Loucy (cell line): Measurements from ENCODE around the gene CYTH4.

Experiments used
- H2AFZ ChIP-seq: fragments of 200-600 bp; sonication (generic); 2 replicates; pipeline ENCODE4 v1.6.0; 2016; ENCODE audit warnings: antibody characterized with exemption, mild to moderate bottlenecking, low read length, moderate library complexity
- H3F3A ChIP-seq: fragments of 200-600 bp; 2 replicates; pipeline ENCODE4 v1.6.0; 2016; ENCODE audit warnings: antibody characterized with exemption, low read depth, mild to moderate bottlenecking
- H3K27me3 ChIP-seq: fragments of 200-600 bp; sonication (generic); 2 replicates; pipeline ENCODE4 v1.6.1; 2014; ENCODE audit warnings: low read length, mild to moderate bottlenecking; ENCODE audit not compliant: insufficient read depth, poor library complexity, severe bottlenecking
- H3K36me3 ChIP-seq: fragments of 200-600 bp; sonication (generic); 2 replicates; pipeline ENCODE4 v1.6.1; 2016; ENCODE audit warnings: low read length; ENCODE audit not compliant: insufficient read depth
- H3K4me1 ChIP-seq: fragments of 200-600 bp; sonication (generic); 2 replicates; pipeline ENCODE4 v1.5.1; 2014; ENCODE audit warnings: low read length, mild to moderate bottlenecking; ENCODE audit not compliant: insufficient read depth, poor library complexity, severe bottlenecking
- H3K4me2 ChIP-seq: fragments of 200-600 bp; sonication (generic); 2 replicates; pipeline ENCODE4 v1.6.0; 2014; ENCODE audit warnings: antibody characterized with exemption, low read length, low read depth, mild to moderate bottlenecking; ENCODE audit not compliant: poor library complexity, severe bottlenecking
- H3K4me3 ChIP-seq: fragments of 200-600 bp; sonication (generic); 2 replicates; pipeline ENCODE4 v1.5.1; 2014; ENCODE audit warnings: low read length, mild to moderate bottlenecking, mixed read lengths; ENCODE audit not compliant: poor library complexity, severe bottlenecking
- H3K79me2 ChIP-seq: fragments of 200-600 bp; sonication (generic); 2 replicates; pipeline ENCODE4 v1.6.1; 2014; ENCODE audit warnings: low read length; ENCODE audit not compliant: insufficient read depth
- H3K9ac ChIP-seq: fragments of 200-600 bp; sonication (generic); 2 replicates; pipeline ENCODE4 v1.6.0; 2014; ENCODE audit warnings: mild to moderate bottlenecking, low read depth, low read length, moderate library complexity; ENCODE audit not compliant: poor library complexity, severe bottlenecking
- H3K9me2 ChIP-seq: fragments of 200-600 bp; sonication (generic); replicated peaks from 2 replicates; pipeline ENCODE4 v1.6.1; 2016; ENCODE audit warnings: low read depth, low read length, mixed read lengths
- H3K9me3 ChIP-seq: fragments of 200-600 bp; sonication (generic); 2 replicates; pipeline ENCODE4 v1.6.1; 2014; ENCODE audit warnings: mild to moderate bottlenecking, antibody characterized with exemption, low read length, low read depth; ENCODE audit not compliant: insufficient read depth
- H4K20me1 ChIP-seq: fragments of 200-600 bp; sonication (generic); 2 replicates; pipeline ENCODE4 v1.6.0; 2014; ENCODE audit warnings: antibody characterized with exemption, low read length, mild to moderate bottlenecking; ENCODE audit not compliant: insufficient read depth, poor library complexity, severe bottlenecking
- CTCF ChIP-seq: fragments of 200-600 bp; sonication (generic); conservative IDR thresholded peaks from 2 replicates; pipeline ENCODE4 v1.5.1; 2014; ENCODE audit warnings: mild to moderate bottlenecking, antibody characterized with exemption, low read length
- EZH2phosphoT487 ChIP-seq: fragments of 200-600 bp; IDR thresholded peaks from 2 replicates; pipeline ENCODE4 v1.6.1; 2018; ENCODE audit warnings: antibody characterized with exemption, mild to moderate bottlenecking, moderate library complexity, borderline replicate concordance

CYTH4 gene

GRCh38 chr22:37338539-37339246, 56.4 kb downstream of the CYTH4 start:
- Histone ChIP-seq H3K36me3 (no peaks in the 10 kb centered on the region), H3K9me2 (no peaks in the 10 kb centered on the region), H3K9me3 (no peaks in the 10 kb centered on the region), H2AFZ (no peak overlapping the region), H3K79me2 (no peaks in the 10 kb centered on the region), H3K4me3 (no peak overlapping the region), H3F3A (no peaks in the 10 kb centered on the region), H4K20me1 (no peaks in the 10 kb centered on the region), H3K4me1 (no peaks in the 10 kb centered on the region), H3K9ac (no peak overlapping the region), H3K4me2 (no peak overlapping the region), H3K27me3 (no peaks in the 10 kb centered on the region)
- TF ChIP-seq EZH2phosphoT487 (no peak), CTCF (no peak)

- Histone ChIP-seq H3K9ac (no peak overlapping the region), H3K9me3 (no peaks in the 10 kb centered on the region), H3K27me3 (no peaks in the 10 kb centered on the region), H3K4me1 (no peaks in the 10 kb centered on the region), H3K4me3 (no peak overlapping the region), H4K20me1 (no peaks in the 10 kb centered on the region), H3K79me2 (no peaks in the 10 kb centered on the region), H3K9me2 (no peaks in the 10 kb centered on the region), H2AFZ (no peak overlapping the region), H3K36me3 (no peaks in the 10 kb centered on the region), H3K4me2 (no peak overlapping the region), H3F3A (no peaks in the 10 kb centered on the region)
- no peak for TF ChIP-seq CTCF
- no peak for TF ChIP-seq EZH2phosphoT487
Measured at GRCh38 chr22:37340331-37341262, 58.3 kb downstream of the CYTH4 start.

GRCh38 chr22:37342065-37342464, 59.8 kb downstream of the CYTH4 start:
- no peak overlapping the region for H2AFZ ChIP-seq
- H3K4me3 ChIP-seq = no peak overlapping the region
- H3K36me3 ChIP-seq = no peaks in the 10 kb centered on the region
- H3K9ac ChIP-seq = no peak overlapping the region
- TF ChIP-seq CTCF (no peak), EZH2phosphoT487 (no peak)
- no peaks in the 10 kb centered on the region for H3K9me3 ChIP-seq
- no peaks in the 10 kb centered on the region for H3F3A ChIP-seq
- no peak overlapping the region for H3K4me2 ChIP-seq
- H3K79me2 ChIP-seq = no peaks in the 10 kb centered on the region
- H3K27me3 ChIP-seq = no peaks in the 10 kb centered on the region
- H4K20me1 ChIP-seq = no peaks in the 10 kb centered on the region
- H3K4me1 ChIP-seq = no peaks in the 10 kb centered on the region
- H3K9me2 ChIP-seq = no peaks in the 10 kb centered on the region
